ENCODE measurements around the gene ITGA11.
A peak's percentile ranks its signal among the peaks of the same experiment; 100 is the strongest.

ITGA11 gene

GRCh38 chr15:68265081-68265480, 166.9 kb downstream of the ITGA11 start:
- H3K9me3 Mint-ChIP-seq = no peaks in the 10 kb centered on the region
- H3K27ac Mint-ChIP-seq = no peak overlapping the region
- H3K27me3 Mint-ChIP-seq = peaks cover 16 to 23% of the 10 kb centered on the region in 2 donors
- ATAC-seq (replicated peaks) = no peak
- H3K36me3 Mint-ChIP-seq = no peaks in the 10 kb centered on the region
- no peaks in the 10 kb centered on the region for H3K4me1 Mint-ChIP-seq
- H3K4me3 Mint-ChIP-seq = no peak overlapping the region
- DNase-seq = no peak

GRCh38 chr15:68264282-68264681, 167.7 kb downstream of the ITGA11 start:
- no peak for DNase-seq

GRCh38 chr15:68262514-68263356, 169.2 kb downstream of the ITGA11 start:
- Mint-ChIP-seq H3K4me3 (no peak overlapping the region), H3K27ac (no peak overlapping the region), H3K27me3 (peaks cover 9 to 20% of the 10 kb centered on the region in 2 donors), H3K9me3 (no peaks in the 10 kb centered on the region), H3K4me1 (no peaks in the 10 kb centered on the region), H3K36me3 (no peaks in the 10 kb centered on the region)
- ATAC-seq (replicated peaks) (no peak), DNase-seq (no peak)

More at GRCh38 chr15:68264282-68264681, 167.7 kb downstream of the ITGA11 start:
- ATAC-seq (replicated peaks) = no peak
- Mint-ChIP-seq H3K4me1 (no peaks in the 10 kb centered on the region), H3K4me3 (no peak overlapping the region), H3K36me3 (no peaks in the 10 kb centered on the region), H3K27ac (no peak overlapping the region), H3K27me3 (peaks cover 11 to 23% of the 10 kb centered on the region in 2 donors), H3K9me3 (no peaks in the 10 kb centered on the region)

GRCh38 chr15:68261980-68262379, 170.0 kb downstream of the ITGA11 start:
- H3K27ac Mint-ChIP-seq = no peak overlapping the region
- ATAC-seq (replicated peaks) = no peak

GRCh38 chr15:68261241-68261640, 170.7 kb downstream of the ITGA11 start:
- Mint-ChIP-seq H3K9me3 (no peaks in the 10 kb centered on the region), H3K27me3 (peaks cover 8 to 28% of the 10 kb centered on the region in 2 donors), H3K4me3 (no peak overlapping the region), H3K36me3 (no peaks in the 10 kb centered on the region), H3K4me1 (peaks cover 0 to 5% of the 10 kb centered on the region in 2 donors), H3K27ac (no peak overlapping the region)
- DNase-seq = no peak
- ATAC-seq (replicated peaks) = no peak

More at GRCh38 chr15:68261980-68262379, 170.0 kb downstream of the ITGA11 start:
- Mint-ChIP-seq H3K4me1 (peaks cover 0 to 2% of the 10 kb centered on the region in 2 donors), H3K36me3 (no peaks in the 10 kb centered on the region), H3K27me3 (peaks cover 8 to 20% of the 10 kb centered on the region in 2 donors), H3K4me3 (no peak overlapping the region), H3K9me3 (no peaks in the 10 kb centered on the region)
- no peak for DNase-seq

GRCh38 chr15:68259883-68260282, 172.1 kb downstream of the ITGA11 start:
- peaks cover 0 to 5% of the 10 kb centered on the region in 2 donors for H3K4me1 Mint-ChIP-seq
- peaks cover 8 to 27% of the 10 kb centered on the region in 2 donors for H3K27me3 Mint-ChIP-seq
- no peak overlapping the region for H3K4me3 Mint-ChIP-seq
- no peaks in the 10 kb centered on the region for H3K9me3 Mint-ChIP-seq
- ATAC-seq (replicated peaks) = no peak
- H3K27ac Mint-ChIP-seq = no peak overlapping the region
- no peaks in the 10 kb centered on the region for H3K36me3 Mint-ChIP-seq
- no peak for DNase-seq

- peaks cover 7 to 24% of the 10 kb centered on the region in 2 donors for H3K27me3 Mint-ChIP-seq
- DNase-seq (no peak), ATAC-seq (replicated peaks) (peak in 1 of 2 donors; percentile 34)
- no peaks in the 10 kb centered on the region for H3K36me3 Mint-ChIP-seq
- H3K27ac Mint-ChIP-seq = no peak overlapping the region
- no peak overlapping the region for H3K4me3 Mint-ChIP-seq
- peaks cover 0 to 5% of the 10 kb centered on the region in 2 donors for H3K4me1 Mint-ChIP-seq
- no peaks in the 10 kb centered on the region for H3K9me3 Mint-ChIP-seq
Observed at GRCh38 chr15:68258692-68259091, 173.3 kb downstream of the ITGA11 start.

- H3K27me3 Mint-ChIP-seq = peaks cover 7 to 24% of the 10 kb centered on the region in 2 donors
- H3K4me3 Mint-ChIP-seq = peak overlapping the region; percentile 68 to 80
- H3K27ac Mint-ChIP-seq = no peak overlapping the region
- H3K4me1 Mint-ChIP-seq = peaks cover 0 to 5% of the 10 kb centered on the region in 2 donors
- no peaks in the 10 kb centered on the region for H3K36me3 Mint-ChIP-seq
- DNase-seq (peak; percentile 28), ATAC-seq (replicated peaks) (peak; percentile 85 to 87)
- H3K9me3 Mint-ChIP-seq = no peaks in the 10 kb centered on the region
Observed at GRCh38 chr15:68256675-68257450, 175.1 kb downstream of the ITGA11 start.

GRCh38 chr15:68252925-68253534, 178.9 kb downstream of the ITGA11 start:
- Mint-ChIP-seq H3K4me1 (peaks cover 0 to 8% of the 10 kb centered on the region in 2 donors), H3K27ac (no peak overlapping the region), H3K4me3 (no peak overlapping the region), H3K27me3 (peaks cover 16 to 24% of the 10 kb centered on the region in 2 donors), H3K36me3 (no peaks in the 10 kb centered on the region), H3K9me3 (no peaks in the 10 kb centered on the region)
- DNase-seq = no peak
- ATAC-seq (replicated peaks) = peak; percentile 56

- H3K4me3 Mint-ChIP-seq = no peak overlapping the region
- H3K9me3 Mint-ChIP-seq = peaks cover 0 to 5% of the 10 kb centered on the region in 2 donors
- no peak for DNase-seq
- no peak overlapping the region for H3K27ac Mint-ChIP-seq
- peaks cover 5 to 9% of the 10 kb centered on the region in 2 donors for H3K36me3 Mint-ChIP-seq
- H3K4me1 Mint-ChIP-seq = peaks cover 0 to 4% of the 10 kb centered on the region in 2 donors
- H3K27me3 Mint-ChIP-seq = peaks cover 7 to 15% of the 10 kb centered on the region in 2 donors
- peak in 1 of 2 donors; percentile 25 for ATAC-seq (replicated peaks)
Observed at GRCh38 chr15:68249058-68249713, 182.8 kb downstream of the ITGA11 start.
